Dendritic cell treated with granulocyte-macrophage colony-stimulating factor and Interleukin-4, amounts not matched to agents 40 ng/mL and 50 ng/mL, for 4 days (primary cell): Measurements from ENCODE around the gene ETDC.
"Not testable (repeated sequence)": the region's sequence is repeated elsewhere in the genome, so short reads cannot be mapped to it uniquely, and the experiment has no call there.

Experiments
- H3K27ac Mint-ChIP-seq: one replicate; pipeline ENCODE4 v1.8.0; 2022; ENCODE audit warnings: mild to moderate bottlenecking, mixed read lengths
- H3K27me3 Mint-ChIP-seq: one replicate; pipeline ENCODE4 v1.8.0; 2022; ENCODE audit warnings: mild to moderate bottlenecking, mixed read lengths
- H3K36me3 Mint-ChIP-seq: one replicate; pipeline ENCODE4 v1.8.0; 2022; ENCODE audit warnings: low read depth, mixed read lengths
- H3K4me1 Mint-ChIP-seq: one replicate; pipeline ENCODE4 v1.8.0; 2022; ENCODE audit warnings: low read depth, mixed read lengths
- H3K4me3 Mint-ChIP-seq: one replicate; pipeline ENCODE4 v1.8.0; 2022; ENCODE audit warnings: mild to moderate bottlenecking, moderate library complexity, mixed read lengths
- H3K9me3 Mint-ChIP-seq: one replicate; pipeline ENCODE4 v1.8.0; 2022; ENCODE audit warnings: mixed read lengths
- intact Hi-C: fragments of 100-400 bp; cut with micrococcal nuclease; formaldehyde crosslinking; loops from one replicate; pipeline ENCODE4 v1.15.0; 2022

The ETDC gene

GRCh38 chrX:135309430-135309923 lies at the start of gene ETDC:
Gene ETDC, plus strand, starts transcription at chrX:135309480. Its CDS starts 0 bp downstream, at chrX:135309480.
- Mint-ChIP-seq H3K4me1 (peaks cover 11% of the 10 kb centered on the region), H3K27me3 (no peaks in the 10 kb centered on the region), H3K36me3 (no peaks in the 10 kb centered on the region), H3K9me3 (peaks cover 19% of the 10 kb centered on the region), H3K27ac (no peak within 1 kb of the TSS), H3K4me3 (no peak within 1 kb of the TSS)
- intact Hi-C loops: no loop called here

- H3K27ac Mint-ChIP-seq, H3K36me3 Mint-ChIP-seq, H3K27me3 Mint-ChIP-seq, intact Hi-C loops, H3K4me1 Mint-ChIP-seq, H3K4me3 Mint-ChIP-seq: not testable (repeated sequence)
- peaks cover 42% of the 10 kb centered on the region for H3K9me3 Mint-ChIP-seq
These were observed 48.3 kb upstream of the ETDC start for GRCh38 chrX:135260976-135261375.

GRCh38 chrX:135263376-135263775 lies 45.9 kb upstream of the ETDC start:
- H3K4me3 Mint-ChIP-seq, H3K36me3 Mint-ChIP-seq, H3K27me3 Mint-ChIP-seq, intact Hi-C loops, H3K27ac Mint-ChIP-seq, H3K4me1 Mint-ChIP-seq: not testable (repeated sequence)
- peaks cover 42% of the 10 kb centered on the region for H3K9me3 Mint-ChIP-seq

GRCh38 chrX:135264206-135264605 lies 45.1 kb upstream of the ETDC start:
- Mint-ChIP-seq H3K9me3 (peaks cover 42% of the 10 kb centered on the region), H3K27me3 (no peaks in the 10 kb centered on the region)
- intact Hi-C loops: no loop called here

GRCh38 chrX:135273162-135273561 lies 36.1 kb upstream of the ETDC start:
- no peak overlapping the region for H3K4me3 Mint-ChIP-seq
- no peak overlapping the region for H3K27ac Mint-ChIP-seq
- H3K27me3 Mint-ChIP-seq: no peaks in the 10 kb centered on the region
- peaks cover 2% of the 10 kb centered on the region for H3K9me3 Mint-ChIP-seq
- H3K36me3 Mint-ChIP-seq: no peaks in the 10 kb centered on the region
- H3K4me1 Mint-ChIP-seq: no peaks in the 10 kb centered on the region
- intact Hi-C loops: no loop called here

More at GRCh38 chrX:135264206-135264605, 45.1 kb upstream of the ETDC start:
- Mint-ChIP-seq H3K36me3 (no peaks in the 10 kb centered on the region), H3K4me1 (no peaks in the 10 kb centered on the region), H3K4me3 (no peak overlapping the region), H3K27ac (no peak overlapping the region)

- Mint-ChIP-seq H3K4me1 (no peaks in the 10 kb centered on the region), H3K27ac (no peak overlapping the region)
These were observed 33.3 kb upstream of the ETDC start for GRCh38 chrX:135275973-135276372.

GRCh38 chrX:135287266-135287823 lies 21.9 kb upstream of the ETDC start:
- Mint-ChIP-seq H3K36me3 (peaks cover 49% of the 10 kb centered on the region), H3K9me3 (peaks cover 63% of the 10 kb centered on the region), H3K4me3 (no peak overlapping the region), H3K27ac (no peak overlapping the region), H3K4me1 (no peaks in the 10 kb centered on the region), H3K27me3 (no peaks in the 10 kb centered on the region)
- intact Hi-C loops: no loop called here

More at GRCh38 chrX:135275973-135276372, 33.3 kb upstream of the ETDC start:
- intact Hi-C loops: no loop called here
- Mint-ChIP-seq H3K4me3 (no peak overlapping the region), H3K9me3 (peaks cover 31% of the 10 kb centered on the region), H3K27me3 (no peaks in the 10 kb centered on the region), H3K36me3 (no peaks in the 10 kb centered on the region)

GRCh38 chrX:135295238-135295943 lies 13.9 kb upstream of the ETDC start:
- Mint-ChIP-seq H3K4me3 (peak overlapping the region; percentile 57), H3K27me3 (no peaks in the 10 kb centered on the region), H3K36me3 (peaks cover 10% of the 10 kb centered on the region), H3K27ac (no peak overlapping the region), H3K4me1 (peaks cover 8% of the 10 kb centered on the region), H3K9me3 (peaks cover 11% of the 10 kb centered on the region)
- intact Hi-C loops: no loop called here

- intact Hi-C loops: no loop called here
- peaks cover 5% of the 10 kb centered on the region for H3K36me3 Mint-ChIP-seq
- H3K27me3 Mint-ChIP-seq: no peaks in the 10 kb centered on the region
These were observed 13.4 kb upstream of the ETDC start for GRCh38 chrX:135295944-135296305.

GRCh38 chrX:135302269-135302873 lies 6.9 kb upstream of the ETDC start:
- no peak overlapping the region for H3K4me3 Mint-ChIP-seq
- no peaks in the 10 kb centered on the region for H3K9me3 Mint-ChIP-seq
- no peaks in the 10 kb centered on the region for H3K27me3 Mint-ChIP-seq
- H3K27ac Mint-ChIP-seq: no peak overlapping the region
- intact Hi-C loops: no loop called here
- H3K4me1 Mint-ChIP-seq: peaks cover 4% of the 10 kb centered on the region
- H3K36me3 Mint-ChIP-seq: no peaks in the 10 kb centered on the region

More at GRCh38 chrX:135295944-135296305, 13.4 kb upstream of the ETDC start:
- H3K9me3 Mint-ChIP-seq: peaks cover 11% of the 10 kb centered on the region
- peak overlapping the region; percentile 57 for H3K4me3 Mint-ChIP-seq
- H3K4me1 Mint-ChIP-seq: peaks cover 8% of the 10 kb centered on the region
- H3K27ac Mint-ChIP-seq: no peak overlapping the region

GRCh38 chrX:135304741-135305140 lies 4.5 kb upstream of the ETDC start:
- H3K27me3 Mint-ChIP-seq: no peaks in the 10 kb centered on the region
- no peaks in the 10 kb centered on the region for H3K9me3 Mint-ChIP-seq
- intact Hi-C loops: no loop called here
- peaks cover 11% of the 10 kb centered on the region for H3K4me1 Mint-ChIP-seq
- no peaks in the 10 kb centered on the region for H3K36me3 Mint-ChIP-seq
- no peak overlapping the region for H3K4me3 Mint-ChIP-seq
- no peak overlapping the region for H3K27ac Mint-ChIP-seq

GRCh38 chrX:135307171-135307570 lies 2.1 kb upstream of the ETDC start:
- Mint-ChIP-seq H3K27ac (no peak overlapping the region), H3K27me3 (no peaks in the 10 kb centered on the region), H3K4me1 (peaks cover 11% of the 10 kb centered on the region), H3K36me3 (no peaks in the 10 kb centered on the region), H3K4me3 (no peak overlapping the region), H3K9me3 (peaks cover 7% of the 10 kb centered on the region)
- intact Hi-C loops: no loop called here

GRCh38 chrX:135308345-135308855 lies 880 bp upstream of the ETDC start:
- H3K4me1 Mint-ChIP-seq: peaks cover 11% of the 10 kb centered on the region
- intact Hi-C loops: no loop called here
- peaks cover 9% of the 10 kb centered on the region for H3K9me3 Mint-ChIP-seq
- H3K27me3 Mint-ChIP-seq: no peaks in the 10 kb centered on the region
- H3K27ac Mint-ChIP-seq: no peak overlapping the region
- no peak overlapping the region for H3K4me3 Mint-ChIP-seq
- no peaks in the 10 kb centered on the region for H3K36me3 Mint-ChIP-seq

GRCh38 chrX:135315864-135316263 lies 6.6 kb downstream of the ETDC start:
- Mint-ChIP-seq H3K36me3 (peaks cover 17% of the 10 kb centered on the region), H3K27ac (no peak overlapping the region), H3K9me3 (peaks cover 51% of the 10 kb centered on the region), H3K4me1 (no peaks in the 10 kb centered on the region), H3K27me3 (no peaks in the 10 kb centered on the region), H3K4me3 (no peak overlapping the region)
- intact Hi-C loops: no loop called here
